ENCODE data around the gene PIF1. TPM values are rescaled to one million over a fixed set of nuclear protein-coding genes. Genes with fewer than 3 reads are reported as not detected.
A peak's percentile ranks its signal among the peaks of the same experiment; 100 is the strongest.

The PIF1 gene
- total RNA-seq, 2 donors from 2014 or later: 0.44 to 0.45 TPM

- H3K4me3 Mint-ChIP-seq: peak overlapping the region; percentile 77
- DNase-seq: no peak
- H3K27ac Mint-ChIP-seq: peak overlapping the region; percentile 97
- no peaks in the 10 kb centered on the region for H3K9me3 ChIP-seq (ENCODE audit: control insufficient read depth, low read length, poor library complexity, severe bottlenecking)
- peaks cover 5% of the 10 kb centered on the region for H3K36me3 Mint-ChIP-seq (ENCODE audit: low read depth)
- H3K4me1 Mint-ChIP-seq: peaks cover 55% of the 10 kb centered on the region
- H3K27me3 Mint-ChIP-seq: no peaks in the 10 kb centered on the region
- ATAC-seq: peak; percentile 9
Observed at GRCh38 chr15:64856429-64857145, 31.1 kb upstream of the PIF1 start.

DNA sequence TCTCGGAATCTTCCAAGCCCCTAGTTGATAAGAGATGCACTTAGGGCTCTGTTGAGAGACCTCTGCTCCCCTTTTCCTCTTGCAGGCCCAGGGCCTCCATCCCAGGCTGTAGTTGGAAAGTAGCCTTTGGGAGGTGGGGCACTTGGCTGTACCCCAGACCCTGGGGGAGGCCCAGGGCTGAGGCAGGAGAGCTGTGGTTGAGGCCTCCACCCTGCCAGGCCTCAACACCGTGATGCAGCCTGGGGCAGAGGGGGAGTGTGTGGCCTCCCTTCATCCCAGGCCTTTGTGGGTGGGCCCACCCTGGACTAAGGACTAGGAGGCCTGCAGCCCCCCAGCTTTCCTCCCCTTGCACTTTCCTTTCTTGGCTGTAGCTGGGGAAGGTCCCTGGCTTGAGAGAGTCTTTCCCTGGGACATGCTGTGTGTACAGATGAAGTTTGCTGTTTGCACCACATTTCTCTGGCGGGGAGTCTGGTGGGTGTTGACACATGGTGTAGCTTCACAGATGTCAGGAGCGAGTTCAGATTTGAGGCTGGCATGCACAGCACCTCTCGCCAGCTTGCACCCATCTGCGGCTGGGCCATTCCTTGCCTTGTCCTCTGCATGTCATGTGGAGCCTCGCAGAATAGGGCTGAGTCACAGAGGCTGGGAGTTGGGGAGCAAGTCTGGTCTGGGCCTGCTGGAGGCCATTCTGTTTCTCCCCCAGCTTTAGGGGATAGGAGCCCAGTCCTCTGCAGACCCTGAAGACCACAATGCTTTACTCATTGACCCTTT is 29.9 kb upstream of the PIF1 start:
- DNase-seq (no peak), ATAC-seq (no peak)
- no peaks in the 10 kb centered on the region for H3K9me3 ChIP-seq (ENCODE audit: control insufficient read depth, low read length, poor library complexity, severe bottlenecking)
- Mint-ChIP-seq H3K4me3 (peak overlapping the region; percentile 70), H3K27ac (peak overlapping the region; percentile 97), H3K36me3 (ENCODE audit: low read depth) (peaks cover 5% of the 10 kb centered on the region), H3K27me3 (no peaks in the 10 kb centered on the region), H3K4me1 (peaks cover 60% of the 10 kb centered on the region)

DNA sequence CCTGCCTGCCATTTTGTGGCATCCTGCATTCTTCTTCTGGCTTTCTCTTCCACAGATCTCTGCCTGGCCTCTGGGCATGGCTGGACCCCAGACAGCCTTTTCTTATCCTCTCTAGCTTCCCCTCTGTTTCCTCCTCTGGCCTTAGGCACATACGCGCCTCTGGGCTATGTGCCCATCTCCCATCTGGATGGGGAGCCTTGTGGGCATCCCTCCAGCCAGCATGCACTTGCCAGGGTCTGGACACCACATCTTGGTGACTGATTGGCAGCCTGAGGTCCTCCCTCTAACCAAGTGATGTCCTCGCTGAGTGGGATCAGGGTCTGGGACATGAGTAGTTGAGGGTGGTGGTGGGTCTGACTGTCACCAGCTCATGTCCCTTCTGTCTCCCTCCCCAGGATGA is 29.1 kb upstream of the PIF1 start:
- DNase-seq: no peak
- H3K9me3 ChIP-seq (ENCODE audit: control insufficient read depth, low read length, poor library complexity, severe bottlenecking): no peaks in the 10 kb centered on the region
- ATAC-seq: no peak
- Mint-ChIP-seq H3K36me3 (ENCODE audit: low read depth) (peaks cover 5% of the 10 kb centered on the region), H3K4me3 (no peak overlapping the region), H3K27ac (peak overlapping the region; percentile 97), H3K4me1 (peaks cover 62% of the 10 kb centered on the region), H3K27me3 (no peaks in the 10 kb centered on the region)

GRCh38 chr15:64854041-64854440 is 28.6 kb upstream of the PIF1 start:
- H3K9me3 ChIP-seq (ENCODE audit: control insufficient read depth, low read length, poor library complexity, severe bottlenecking): no peaks in the 10 kb centered on the region
- Mint-ChIP-seq H3K27ac (peak overlapping the region; percentile 97), H3K27me3 (no peaks in the 10 kb centered on the region), H3K36me3 (ENCODE audit: low read depth) (peaks cover 5% of the 10 kb centered on the region), H3K4me1 (peaks cover 64% of the 10 kb centered on the region), H3K4me3 (no peak overlapping the region)
- no peak for DNase-seq
- ATAC-seq: no peak

- ATAC-seq (no peak), DNase-seq (no peak)
- peak overlapping the region; percentile 73 for H3K27ac Mint-ChIP-seq
- no peaks in the 10 kb centered on the region for H3K27me3 Mint-ChIP-seq
- no peaks in the 10 kb centered on the region for H3K9me3 ChIP-seq (ENCODE audit: control insufficient read depth, low read length, poor library complexity, severe bottlenecking)
- H3K4me1 Mint-ChIP-seq: peaks cover 53% of the 10 kb centered on the region
- H3K36me3 Mint-ChIP-seq (ENCODE audit: low read depth): peaks cover 9% of the 10 kb centered on the region
- H3K4me3 Mint-ChIP-seq: no peak overlapping the region
Observed at GRCh38 chr15:64851503-64851840, 26.0 kb upstream of the PIF1 start.

- no peak for ATAC-seq
- Mint-ChIP-seq H3K27ac (no peak overlapping the region), H3K27me3 (no peaks in the 10 kb centered on the region), H3K4me3 (no peak overlapping the region), H3K4me1 (peaks cover 53% of the 10 kb centered on the region), H3K36me3 (ENCODE audit: low read depth) (peaks cover 9% of the 10 kb centered on the region)
- DNase-seq: no peak
- no peaks in the 10 kb centered on the region for H3K9me3 ChIP-seq (ENCODE audit: control insufficient read depth, low read length, poor library complexity, severe bottlenecking)
Observed at GRCh38 chr15:64850778-64851502, 25.5 kb upstream of the PIF1 start.

- H3K4me3 Mint-ChIP-seq: no peak overlapping the region
- H3K9me3 ChIP-seq (ENCODE audit: control insufficient read depth, low read length, poor library complexity, severe bottlenecking): no peaks in the 10 kb centered on the region
- no peak for DNase-seq
- H3K4me1 Mint-ChIP-seq: peaks cover 59% of the 10 kb centered on the region
- H3K27ac Mint-ChIP-seq: peak overlapping the region; percentile 69
- peaks cover 7% of the 10 kb centered on the region for H3K36me3 Mint-ChIP-seq (ENCODE audit: low read depth)
- no peak for ATAC-seq
- H3K27me3 Mint-ChIP-seq: no peaks in the 10 kb centered on the region
Observed at GRCh38 chr15:64847876-64848716, 22.6 kb upstream of the PIF1 start.

DNA sequence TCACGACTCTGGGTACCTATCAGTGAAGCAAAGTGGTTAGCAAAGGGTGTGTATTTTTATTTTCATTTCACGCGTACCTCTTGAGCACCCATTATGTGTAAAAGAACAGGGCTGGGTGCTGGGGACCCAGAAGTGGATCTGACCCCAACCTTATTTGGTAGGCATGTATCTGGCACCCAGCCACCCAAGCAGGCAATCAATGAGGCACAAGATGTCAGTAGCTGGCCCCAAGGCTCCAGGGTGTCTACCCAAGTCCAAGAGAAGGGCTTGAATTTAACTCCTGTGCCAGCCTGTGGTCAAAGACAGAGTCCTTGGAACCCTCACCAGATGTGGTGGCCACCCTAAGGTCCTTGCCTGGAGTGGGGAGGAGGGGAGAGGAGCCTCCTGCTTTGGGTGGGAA is 22.0 kb upstream of the PIF1 start:
- Mint-ChIP-seq H3K36me3 (ENCODE audit: low read depth) (peaks cover 9% of the 10 kb centered on the region), H3K4me1 (peaks cover 64% of the 10 kb centered on the region), H3K27me3 (no peaks in the 10 kb centered on the region), H3K27ac (peak overlapping the region; percentile 69), H3K4me3 (peak overlapping the region; percentile 25)
- no peaks in the 10 kb centered on the region for H3K9me3 ChIP-seq (ENCODE audit: control insufficient read depth, low read length, poor library complexity, severe bottlenecking)
- no peak for ATAC-seq
- DNase-seq: no peak

DNA sequence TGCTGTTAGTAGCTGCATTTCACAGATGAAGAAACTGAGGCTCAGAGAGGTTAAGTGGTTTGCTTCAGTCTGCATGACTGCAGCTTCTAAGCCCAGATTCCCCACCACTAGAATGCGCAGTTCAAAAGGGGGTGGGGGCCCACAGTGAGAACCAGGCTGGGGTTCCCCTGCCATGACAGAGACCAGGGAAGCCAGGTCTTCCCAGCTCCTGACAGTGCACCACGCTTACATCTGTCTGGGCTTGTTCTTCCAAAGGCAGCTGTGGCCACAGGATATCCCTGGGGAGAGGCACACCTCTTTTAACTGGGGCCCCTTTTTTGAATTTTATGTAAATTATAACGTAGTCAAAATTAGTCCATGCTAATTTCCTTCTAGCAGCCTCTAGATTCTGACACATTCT is 21.6 kb upstream of the PIF1 start:
- H3K4me1 Mint-ChIP-seq: peaks cover 65% of the 10 kb centered on the region
- no peaks in the 10 kb centered on the region for H3K27me3 Mint-ChIP-seq
- peak overlapping the region; percentile 69 for H3K27ac Mint-ChIP-seq
- DNase-seq: no peak
- no peaks in the 10 kb centered on the region for H3K9me3 ChIP-seq (ENCODE audit: control insufficient read depth, low read length, poor library complexity, severe bottlenecking)
- peak overlapping the region; percentile 25 for H3K4me3 Mint-ChIP-seq
- ATAC-seq: no peak
- peaks cover 8% of the 10 kb centered on the region for H3K36me3 Mint-ChIP-seq (ENCODE audit: low read depth)

DNA sequence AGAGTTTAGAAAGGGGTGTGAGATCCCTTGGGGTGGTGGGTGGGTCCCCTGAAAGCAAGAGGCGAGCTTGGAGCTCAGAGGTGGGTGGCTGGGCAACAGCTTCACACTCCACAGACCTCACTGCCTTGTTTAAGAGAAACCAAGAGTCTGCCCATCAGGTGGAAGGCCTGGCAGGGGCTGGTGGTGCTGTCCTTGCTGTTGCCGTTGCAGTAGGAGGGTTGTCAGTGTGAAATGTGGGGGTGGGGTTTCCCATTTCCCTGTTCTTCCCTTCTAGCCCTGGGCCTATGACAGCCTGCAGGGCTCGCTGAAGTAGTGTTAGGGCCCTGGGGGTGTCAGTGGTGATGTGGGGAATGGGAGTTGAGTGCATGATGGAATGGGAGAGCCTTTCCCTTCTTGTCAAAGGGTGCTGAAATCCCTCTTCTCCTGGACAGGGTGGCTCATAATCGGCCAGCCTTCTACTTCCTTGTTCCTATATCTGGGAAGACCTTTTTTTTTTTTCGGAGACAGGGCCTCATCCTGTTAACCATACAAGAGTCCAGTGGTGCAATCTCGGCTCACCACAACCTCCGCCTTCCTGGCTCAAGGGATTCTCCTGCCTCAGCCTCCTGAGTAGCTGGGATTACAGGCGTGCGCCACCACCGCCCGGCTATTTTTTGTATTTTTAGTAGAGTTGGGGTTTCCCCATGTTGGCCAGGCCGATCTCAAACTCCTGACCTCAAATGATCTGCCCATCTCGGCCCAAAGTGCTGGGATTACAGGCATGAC is 20.6 kb upstream of the PIF1 start:
- no peaks in the 10 kb centered on the region for H3K9me3 ChIP-seq (ENCODE audit: control insufficient read depth, low read length, poor library complexity, severe bottlenecking)
- ATAC-seq: no peak
- Mint-ChIP-seq H3K4me3 (peak overlapping the region; percentile 98), H3K36me3 (ENCODE audit: low read depth) (peaks cover 7% of the 10 kb centered on the region), H3K4me1 (peaks cover 59% of the 10 kb centered on the region), H3K27me3 (no peaks in the 10 kb centered on the region), H3K27ac (peak overlapping the region; percentile 95)
- DNase-seq: no peak

- DNase-seq (no peak), ATAC-seq (no peak)
- Mint-ChIP-seq H3K4me1 (peaks cover 61% of the 10 kb centered on the region), H3K36me3 (ENCODE audit: low read depth) (peaks cover 7% of the 10 kb centered on the region), H3K27ac (peak overlapping the region; percentile 95), H3K4me3 (peak overlapping the region; percentile 98), H3K27me3 (no peaks in the 10 kb centered on the region)
- no peaks in the 10 kb centered on the region for H3K9me3 ChIP-seq (ENCODE audit: control insufficient read depth, low read length, poor library complexity, severe bottlenecking)
Observed at GRCh38 chr15:64845183-64845611, 19.8 kb upstream of the PIF1 start.

- Mint-ChIP-seq H3K36me3 (ENCODE audit: low read depth) (peaks cover 7% of the 10 kb centered on the region), H3K27ac (peak overlapping the region; percentile 95), H3K4me1 (peaks cover 64% of the 10 kb centered on the region), H3K27me3 (no peaks in the 10 kb centered on the region), H3K4me3 (peak overlapping the region; percentile 98)
- H3K9me3 ChIP-seq (ENCODE audit: control insufficient read depth, low read length, poor library complexity, severe bottlenecking): no peaks in the 10 kb centered on the region
- DNase-seq (no peak), ATAC-seq (peak; percentile 27)
Observed at GRCh38 chr15:64844576-64845145, 19.2 kb upstream of the PIF1 start.

All from T-helper 17 cell (primary cell).